H1 (cell line): ENCODE data around the gene CBX4. TPM values are rescaled to one million over a fixed set of nuclear protein-coding genes. Genes with fewer than 3 reads are reported as not detected.

Source experiments
- CHD2 ChIP-seq: IDR thresholded peaks from 2 replicates; pipeline ENCODE4 v1.6.1; 2012; ENCODE audit warnings: low read length, improper control_type of control experiment
- HDAC2 ChIP-seq, 2 experiments: fragments of 300-600 bp in 1 of 2; sonication (generic) in 1 of 2; IDR thresholded peaks; 2 replicates each; pipeline ENCODE4 v1.6.1; 2011 to 2012; ENCODE audit warnings: low read depth in 2 of 2, low read length in 2 of 2, mild to moderate bottlenecking in 2 of 2, moderate library complexity in 2 of 2, borderline replicate concordance in 1 of 2, inconsistent platforms in 1 of 2
- SAP30 ChIP-seq: fragments of 300-600 bp; sonication (generic); IDR thresholded peaks from 2 replicates; pipeline ENCODE4 v1.7.1; 2012; ENCODE audit warnings: low read length, moderate library complexity, mild to moderate bottlenecking, inconsistent platforms; ENCODE audit not compliant: insufficient read depth, insufficient replicate concordance
- TBP ChIP-seq: IDR thresholded peaks from 2 replicates; pipeline ENCODE4 v1.6.1; 2011; ENCODE audit warnings: low read depth, low read length, improper control_type of control experiment
- ZNF274 ChIP-seq: IDR thresholded peaks from 2 replicates; pipeline ENCODE4 v1.7.0; 2012; ENCODE audit warnings: low read length, borderline replicate concordance; ENCODE audit errors: extremely low read depth
- polyA plus RNA-seq, 7 experiments: library from polyadenylated mRNA; depleted of rRNA in 3 of 7; stranded (reverse) in 5 of 7; unstranded in 2 of 7; fragments of >200 nt in 5 of 7; fragments of 200-250 nt in 2 of 7; gene quantifications; 1 replicate in 5 of 7; 2 replicates in 1 of 7; 4 replicates in 1 of 7; pipeline versions ENCODE4 v1.2.1 to v1.2.3, GENCODE V29; 2011 to 2013; ENCODE audit warnings: missing spikeins in 2 of 7, mixed read lengths in 2 of 7
- total RNA-seq: library from RNA; stranded (reverse); fragmentation: NEBNext Ultra II Directional; extraction: Animal tissue kit (Norgen Biotek cat#: 25700); gene quantifications from 2 replicates; pipeline ENCODE4 v1.2.1, GENCODE V29; 2021

The CBX4 gene
- total and polyA plus RNA-seq, 2 of the 8 experiments (the other 6 are each of a cell fraction or from before 2014, with no cell fraction given), result 1.8 to 4.0 TPM

DNA sequence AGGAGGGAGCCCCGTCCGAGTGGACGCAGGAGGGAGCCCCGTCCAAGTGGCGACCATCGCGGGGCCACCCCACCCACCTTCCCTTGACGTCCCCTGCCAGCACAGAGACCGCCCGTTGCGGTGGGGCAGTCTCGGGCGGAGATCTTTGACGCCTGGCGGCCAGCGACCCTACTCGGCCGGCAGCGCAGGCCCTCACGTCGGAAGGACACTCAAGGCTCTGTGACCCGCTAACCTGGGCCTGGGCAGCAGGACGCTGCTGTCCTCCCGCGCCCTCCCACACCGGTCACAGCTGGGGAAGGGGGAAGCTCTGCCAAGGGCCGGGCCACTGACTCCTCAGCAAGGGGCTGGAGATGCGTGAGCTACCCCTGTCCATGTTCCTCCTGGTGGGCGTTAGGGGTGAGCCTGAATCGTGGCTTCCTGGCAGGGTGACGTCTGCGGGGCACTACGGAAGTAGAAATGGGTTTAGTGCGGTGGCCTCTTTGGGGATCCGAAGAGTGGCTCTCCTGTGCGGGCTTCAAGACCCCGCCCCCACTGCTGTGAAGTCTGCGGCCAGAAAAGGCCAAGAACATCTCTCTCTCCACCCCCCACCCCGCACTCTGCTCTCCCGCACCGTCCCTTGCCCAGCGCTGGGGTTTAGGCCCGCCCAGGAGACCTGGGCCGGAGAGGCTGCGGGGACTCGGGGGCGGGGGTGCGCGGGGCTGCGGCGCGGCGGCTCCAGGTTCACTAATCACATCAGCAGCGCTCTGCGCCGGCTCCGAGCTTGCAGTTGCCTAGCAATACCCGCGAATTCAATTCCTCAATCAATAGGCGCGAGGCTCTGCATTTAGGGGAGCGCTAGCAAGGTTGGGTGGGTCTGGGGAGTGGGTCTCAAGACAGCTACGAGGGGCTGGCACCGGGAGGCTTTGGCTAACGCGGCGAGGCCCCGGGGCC, 48.2 kb downstream of the CBX4 start (continued):
- TF ChIP-seq SAP30 (no peak), HDAC2 (IDR thresholded peaks at IDR 0.05; ENCODE audit: borderline replicate concordance in 1 of 2, low read depth in 2 of 2, low read length in 2 of 2) (no peak), TBP (no peak), ZNF274 (no peak), CHD2 (no peak)
